Measurements from ENCODE around the gene TSNAX. TPM values are rescaled to one million over a fixed set of nuclear protein-coding genes. Genes with fewer than 3 reads are reported as not detected.
"Not testable (repeated sequence)": the region's sequence is repeated elsewhere in the genome, so short reads cannot be mapped to it uniquely, and the experiment has no call there.

The TSNAX gene
- total RNA-seq, 1 donor from 2014 or later = 44.6 TPM

GRCh38 chr1:231561647-231562383, 33.3 kb downstream of the TSNAX start:
- no peak for DNase-seq (ENCODE audit: low spot score)

GRCh38 chr1:231563247-231563646, 34.8 kb downstream of the TSNAX start:
- DNase-seq (ENCODE audit: low spot score) = no peak

GRCh38 chr1:231564373-231564772, 35.9 kb downstream of the TSNAX start:
- DNase-seq (ENCODE audit: low spot score) = no peak

- DNase-seq (ENCODE audit: low spot score) = no peak
These were observed 38.0 kb downstream of the TSNAX start for GRCh38 chr1:231566496-231566895.

- DNase-seq (ENCODE audit: low spot score) = not testable (repeated sequence)
These were observed 41.8 kb downstream of the TSNAX start for GRCh38 chr1:231570262-231570661.

GRCh38 chr1:231571904-231572303, 43.4 kb downstream of the TSNAX start:
- no peak for DNase-seq (ENCODE audit: low spot score)

- DNase-seq (ENCODE audit: low spot score) = no peak
These were observed 47.0 kb downstream of the TSNAX start for GRCh38 chr1:231575472-231575871.

GRCh38 chr1:231576804-231577718, 48.6 kb downstream of the TSNAX start:
- DNase-seq (ENCODE audit: low spot score) = no peak

GRCh38 chr1:231580874-231581273, 52.4 kb downstream of the TSNAX start:
- no peak for DNase-seq (ENCODE audit: low spot score)

GRCh38 chr1:231581859-231582258, 53.4 kb downstream of the TSNAX start:
- no peak for DNase-seq (ENCODE audit: low spot score)

- DNase-seq (ENCODE audit: low spot score) = no peak
These were observed 54.9 kb downstream of the TSNAX start for GRCh38 chr1:231583376-231583775.

- DNase-seq (ENCODE audit: low spot score) = no peak
These were observed 55.6 kb downstream of the TSNAX start for GRCh38 chr1:231584117-231584516.

- DNase-seq (ENCODE audit: low spot score) = no peak
These were observed 56.5 kb downstream of the TSNAX start for GRCh38 chr1:231584921-231585320.

- peak; percentile 53 for DNase-seq (ENCODE audit: low spot score)
These were observed 62.2 kb downstream of the TSNAX start for GRCh38 chr1:231590453-231591198.

GRCh38 chr1:231591466-231591865, 63.0 kb downstream of the TSNAX start:
- no peak for DNase-seq (ENCODE audit: low spot score)

GRCh38 chr1:231592809-231593208, 64.3 kb downstream of the TSNAX start:
- no peak for DNase-seq (ENCODE audit: low spot score)

- not testable (repeated sequence) for DNase-seq (ENCODE audit: low spot score)
These were observed 64.8 kb downstream of the TSNAX start for GRCh38 chr1:231593264-231593663.

GRCh38 chr1:231594123-231594522, 65.7 kb downstream of the TSNAX start:
- no peak for DNase-seq (ENCODE audit: low spot score)

GRCh38 chr1:231594749-231595148, 66.3 kb downstream of the TSNAX start:
- DNase-seq (ENCODE audit: low spot score) = no peak

GRCh38 chr1:231596337-231596791, 67.9 kb downstream of the TSNAX start:
- DNase-seq (ENCODE audit: low spot score) = no peak

- DNase-seq (ENCODE audit: low spot score) = no peak
These were observed 69.5 kb downstream of the TSNAX start for GRCh38 chr1:231597971-231598370.

- DNase-seq (ENCODE audit: low spot score) = no peak
These were observed 72.0 kb downstream of the TSNAX start for GRCh38 chr1:231600458-231600976.

Measured in ureter (tissue), 1 donor.